ENCODE results near the gene SPTY2D1.
A peak's percentile ranks its signal among the peaks of the same experiment; 100 is the strongest.
"Not testable (repeated sequence)": the region's sequence is repeated elsewhere in the genome, so short reads cannot be mapped to it uniquely, and the experiment has no call there.

SPTY2D1 gene

GRCh38 chr11:18600915-18601569 is 33.1 kb downstream of the SPTY2D1 start:
- H3K4me3 ChIP-seq (replicated peaks; ENCODE audit: low read depth, low read length), result no peak overlapping the region
- no peak for TF ChIP-seq CTCF (IDR thresholded peaks at IDR 0.05; ENCODE audit: low read length, missing control alignments)
- DNase-seq (ENCODE audit: low read depth), result no peak

GRCh38 chr11:18599739-18600230 is 34.4 kb downstream of the SPTY2D1 start, which contains the start of gene MISFA:
Gene MISFA, plus strand, starts transcription at chr11:18599789. Its CDS starts 140 bp downstream, at chr11:18599929.
- no peak for TF ChIP-seq CTCF (IDR thresholded peaks at IDR 0.05; ENCODE audit: low read length, missing control alignments)
- H3K4me3 ChIP-seq (replicated peaks; ENCODE audit: low read depth, low read length), result no peak within 1 kb of the TSS
- DNase-seq (ENCODE audit: low read depth), result no peak

- no peak for TF ChIP-seq CTCF (IDR thresholded peaks at IDR 0.05; ENCODE audit: low read length, missing control alignments)
- no peak overlapping the region for H3K4me3 ChIP-seq (replicated peaks; ENCODE audit: low read depth, low read length)
- DNase-seq (ENCODE audit: low read depth), result no peak
Measured at GRCh38 chr11:18594999-18595749, 39.0 kb downstream of the SPTY2D1 start.

GRCh38 chr11:18594088-18594487 is 40.1 kb downstream of the SPTY2D1 start:
- not testable (repeated sequence) for H3K4me3 ChIP-seq (replicated peaks; ENCODE audit: low read depth, low read length); DNase-seq (ENCODE audit: low read depth)

GRCh38 chr11:18590571-18590970 is 43.6 kb downstream of the SPTY2D1 start:
- no peak for TF ChIP-seq CTCF (IDR thresholded peaks at IDR 0.05; ENCODE audit: low read length, missing control alignments)
- no peak for DNase-seq (ENCODE audit: low read depth)
- H3K4me3 ChIP-seq (replicated peaks; ENCODE audit: low read depth, low read length), result no peak overlapping the region

GRCh38 chr11:18588297-18589252 is 45.6 kb downstream of the SPTY2D1 start, which contains the start of gene UEVLD:
Gene UEVLD, minus strand, starts transcription at chr11:18588734. Its CDS starts 80 bp downstream, at chr11:18588654.
- peak; percentile 90 for DNase-seq (ENCODE audit: low read depth)
- H3K4me3 ChIP-seq (replicated peaks; ENCODE audit: low read depth, low read length), result peak within 1 kb of the TSS; percentile 82
- no peak for TF ChIP-seq CTCF (IDR thresholded peaks at IDR 0.05; ENCODE audit: low read length, missing control alignments)
